ENCODE measurements around the gene AGRN.

The AGRN gene

GRCh38 chr1:1085911-1086841 lies 66.3 kb downstream of the AGRN start:
- Histone ChIP-seq H3K36me3 (ENCODE audit: control insufficient read depth in 5 of 5, insufficient read depth in 5 of 5, low read length in 5 of 5) (peaks cover 0 to 33% (median 0%) of the 10 kb centered on the region in 5 donors), H3K27ac (ENCODE audit: low read depth, low read length) (no peak overlapping the region), H3K9ac (ENCODE audit: low read length in 5 of 5) (no peak overlapping the region), H3K4me3 (ENCODE audit: low read depth in 1 of 5, low read length in 5 of 5) (no peak overlapping the region), H3K4me1 (ENCODE audit: control insufficient read depth in 5 of 5, insufficient read depth in 5 of 5, low read length in 5 of 5) (no peaks in the 10 kb centered on the region), H3K9me3 (ENCODE audit: control insufficient read depth in 5 of 5, low read length in 5 of 5) (no peaks in the 10 kb centered on the region), H3K27me3 (ENCODE audit: control insufficient read depth in 5 of 5, insufficient read depth in 4 of 5, low read length in 5 of 5) (no peaks in the 10 kb centered on the region)

GRCh38 chr1:1086911-1087341 lies 67.0 kb downstream of the AGRN start:
- H3K27me3 ChIP-seq (ENCODE audit: control insufficient read depth in 5 of 5, insufficient read depth in 4 of 5, low read length in 5 of 5), result no peaks in the 10 kb centered on the region
- H3K4me1 ChIP-seq (ENCODE audit: control insufficient read depth in 5 of 5, insufficient read depth in 5 of 5, low read length in 5 of 5), result no peaks in the 10 kb centered on the region
- H3K4me3 ChIP-seq (ENCODE audit: low read depth in 1 of 5, low read length in 5 of 5), result no peak overlapping the region
- H3K36me3 ChIP-seq (ENCODE audit: control insufficient read depth in 5 of 5, insufficient read depth in 5 of 5, low read length in 5 of 5), result peaks cover 0 to 33% (median 0%) of the 10 kb centered on the region in 5 donors
- no peaks in the 10 kb centered on the region for H3K9me3 ChIP-seq (ENCODE audit: control insufficient read depth in 5 of 5, low read length in 5 of 5)
- H3K9ac ChIP-seq (ENCODE audit: low read length in 5 of 5), result no peak overlapping the region
- no peak overlapping the region for H3K27ac ChIP-seq (ENCODE audit: low read depth, low read length)

DNA sequence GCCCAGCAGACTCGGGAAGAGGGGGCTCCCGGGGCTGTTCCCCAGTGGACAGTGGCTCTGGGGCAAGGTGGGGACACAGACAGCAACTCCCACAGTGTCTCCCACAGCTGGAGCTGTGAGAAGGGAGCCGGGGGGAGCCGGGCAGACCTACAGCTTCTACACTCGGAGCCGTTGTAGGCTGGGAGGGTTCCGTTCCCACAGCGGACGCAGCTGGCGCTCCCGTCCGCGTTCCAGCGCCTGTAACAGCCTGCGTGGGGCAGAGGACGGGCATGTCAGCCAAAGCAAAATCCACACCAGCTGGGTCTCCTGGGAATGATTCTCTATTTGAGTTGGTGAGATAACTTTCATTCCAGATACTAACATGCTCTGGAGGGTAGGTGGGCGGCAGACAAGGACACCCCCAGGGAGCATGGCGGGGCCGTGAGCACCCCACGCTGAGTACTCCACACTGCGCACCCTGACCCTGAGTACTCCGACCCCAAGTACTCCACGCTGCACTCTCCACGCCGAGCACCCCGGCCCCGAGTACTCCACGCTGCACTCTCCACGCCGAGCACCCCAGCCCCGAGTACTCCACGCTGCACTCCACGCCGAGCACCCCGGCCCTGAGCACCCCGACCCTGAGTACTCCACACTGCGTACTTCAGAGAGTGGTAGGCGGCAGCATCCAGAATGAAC lies 67.6 kb downstream of the AGRN start:
- no peaks in the 10 kb centered on the region for H3K9me3 ChIP-seq (ENCODE audit: control insufficient read depth in 5 of 5, low read length in 5 of 5)
- no peak overlapping the region for H3K4me3 ChIP-seq (ENCODE audit: low read depth in 1 of 5, low read length in 5 of 5)
- H3K27ac ChIP-seq (ENCODE audit: low read depth, low read length), result no peak overlapping the region
- peaks cover 0 to 29% (median 0%) of the 10 kb centered on the region in 5 donors for H3K36me3 ChIP-seq (ENCODE audit: control insufficient read depth in 5 of 5, insufficient read depth in 5 of 5, low read length in 5 of 5)
- H3K27me3 ChIP-seq (ENCODE audit: control insufficient read depth in 5 of 5, insufficient read depth in 4 of 5, low read length in 5 of 5), result no peaks in the 10 kb centered on the region
- no peaks in the 10 kb centered on the region for H3K4me1 ChIP-seq (ENCODE audit: control insufficient read depth in 5 of 5, insufficient read depth in 5 of 5, low read length in 5 of 5)
- no peak overlapping the region for H3K9ac ChIP-seq (ENCODE audit: low read length in 5 of 5)

- Histone ChIP-seq H3K27me3 (ENCODE audit: control insufficient read depth in 5 of 5, insufficient read depth in 4 of 5, low read length in 5 of 5) (no peaks in the 10 kb centered on the region), H3K4me1 (ENCODE audit: control insufficient read depth in 5 of 5, insufficient read depth in 5 of 5, low read length in 5 of 5) (no peaks in the 10 kb centered on the region), H3K4me3 (ENCODE audit: low read depth in 1 of 5, low read length in 5 of 5) (no peak overlapping the region), H3K36me3 (ENCODE audit: control insufficient read depth in 5 of 5, insufficient read depth in 5 of 5, low read length in 5 of 5) (peaks cover 0 to 21% (median 0%) of the 10 kb centered on the region in 5 donors), H3K9me3 (ENCODE audit: control insufficient read depth in 5 of 5, low read length in 5 of 5) (no peaks in the 10 kb centered on the region), H3K27ac (ENCODE audit: low read depth, low read length) (no peak overlapping the region), H3K9ac (ENCODE audit: low read length in 5 of 5) (no peak overlapping the region)
These were observed 68.3 kb downstream of the AGRN start for GRCh38 chr1:1088029-1088800.

- H3K4me1 ChIP-seq (ENCODE audit: control insufficient read depth in 5 of 5, insufficient read depth in 5 of 5, low read length in 5 of 5), result no peaks in the 10 kb centered on the region
- H3K9ac ChIP-seq (ENCODE audit: low read length in 5 of 5), result no peak overlapping the region
- no peaks in the 10 kb centered on the region for H3K9me3 ChIP-seq (ENCODE audit: control insufficient read depth in 5 of 5, low read length in 5 of 5)
- no peaks in the 10 kb centered on the region for H3K27me3 ChIP-seq (ENCODE audit: control insufficient read depth in 5 of 5, insufficient read depth in 4 of 5, low read length in 5 of 5)
- H3K27ac ChIP-seq (ENCODE audit: low read depth, low read length), result no peak overlapping the region
- H3K36me3 ChIP-seq (ENCODE audit: control insufficient read depth in 5 of 5, insufficient read depth in 5 of 5, low read length in 5 of 5), result peaks cover 0 to 13% (median 0%) of the 10 kb centered on the region in 5 donors
- H3K4me3 ChIP-seq (ENCODE audit: low read depth in 1 of 5, low read length in 5 of 5), result no peak overlapping the region
These were observed 69.1 kb downstream of the AGRN start for GRCh38 chr1:1088801-1089680.

DNA sequence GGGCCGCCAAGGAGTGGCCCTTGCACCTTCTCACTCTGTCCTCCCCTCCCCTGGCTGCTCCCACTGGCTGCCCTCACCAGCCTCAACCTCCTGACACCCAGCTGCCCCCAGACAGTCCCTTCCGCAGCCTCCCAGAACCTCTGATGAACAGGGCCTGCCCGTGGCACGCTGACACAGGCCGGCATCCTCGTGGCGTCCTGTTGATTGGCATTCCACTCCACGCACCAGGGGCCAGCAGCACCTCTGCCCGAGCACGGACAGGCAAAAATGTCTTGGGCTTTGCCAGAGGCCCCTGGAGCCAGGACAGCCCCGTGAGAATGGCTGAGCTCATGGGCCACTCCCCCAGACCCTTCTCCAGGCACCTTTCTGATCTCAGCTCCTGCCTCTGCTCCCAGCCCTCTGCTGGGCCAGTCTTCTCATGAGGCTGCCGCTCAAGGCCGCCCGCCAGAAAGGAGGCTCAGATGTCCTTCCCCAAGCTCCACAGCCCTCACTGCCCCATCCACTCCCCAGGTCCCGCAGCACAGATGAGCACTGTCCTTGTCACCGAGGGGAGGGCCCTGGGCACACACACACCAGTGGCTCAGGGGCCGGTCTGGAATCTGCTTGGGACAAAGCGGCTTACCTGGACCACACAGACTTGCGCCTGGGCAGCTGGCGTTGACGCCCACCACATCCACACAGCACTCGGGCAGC lies 70.0 kb downstream of the AGRN start:
- H3K4me3 ChIP-seq (ENCODE audit: low read depth in 1 of 5, low read length in 5 of 5), result no peak overlapping the region
- H3K27me3 ChIP-seq (ENCODE audit: control insufficient read depth in 5 of 5, insufficient read depth in 4 of 5, low read length in 5 of 5), result no peaks in the 10 kb centered on the region
- no peak overlapping the region for H3K27ac ChIP-seq (ENCODE audit: low read depth, low read length)
- H3K9me3 ChIP-seq (ENCODE audit: control insufficient read depth in 5 of 5, low read length in 5 of 5), result no peaks in the 10 kb centered on the region
- no peaks in the 10 kb centered on the region for H3K4me1 ChIP-seq (ENCODE audit: control insufficient read depth in 5 of 5, insufficient read depth in 5 of 5, low read length in 5 of 5)
- peaks cover 0 to 9% (median 0%) of the 10 kb centered on the region in 5 donors for H3K36me3 ChIP-seq (ENCODE audit: control insufficient read depth in 5 of 5, insufficient read depth in 5 of 5, low read length in 5 of 5)
- H3K9ac ChIP-seq (ENCODE audit: low read length in 5 of 5), result no peak overlapping the region

DNA sequence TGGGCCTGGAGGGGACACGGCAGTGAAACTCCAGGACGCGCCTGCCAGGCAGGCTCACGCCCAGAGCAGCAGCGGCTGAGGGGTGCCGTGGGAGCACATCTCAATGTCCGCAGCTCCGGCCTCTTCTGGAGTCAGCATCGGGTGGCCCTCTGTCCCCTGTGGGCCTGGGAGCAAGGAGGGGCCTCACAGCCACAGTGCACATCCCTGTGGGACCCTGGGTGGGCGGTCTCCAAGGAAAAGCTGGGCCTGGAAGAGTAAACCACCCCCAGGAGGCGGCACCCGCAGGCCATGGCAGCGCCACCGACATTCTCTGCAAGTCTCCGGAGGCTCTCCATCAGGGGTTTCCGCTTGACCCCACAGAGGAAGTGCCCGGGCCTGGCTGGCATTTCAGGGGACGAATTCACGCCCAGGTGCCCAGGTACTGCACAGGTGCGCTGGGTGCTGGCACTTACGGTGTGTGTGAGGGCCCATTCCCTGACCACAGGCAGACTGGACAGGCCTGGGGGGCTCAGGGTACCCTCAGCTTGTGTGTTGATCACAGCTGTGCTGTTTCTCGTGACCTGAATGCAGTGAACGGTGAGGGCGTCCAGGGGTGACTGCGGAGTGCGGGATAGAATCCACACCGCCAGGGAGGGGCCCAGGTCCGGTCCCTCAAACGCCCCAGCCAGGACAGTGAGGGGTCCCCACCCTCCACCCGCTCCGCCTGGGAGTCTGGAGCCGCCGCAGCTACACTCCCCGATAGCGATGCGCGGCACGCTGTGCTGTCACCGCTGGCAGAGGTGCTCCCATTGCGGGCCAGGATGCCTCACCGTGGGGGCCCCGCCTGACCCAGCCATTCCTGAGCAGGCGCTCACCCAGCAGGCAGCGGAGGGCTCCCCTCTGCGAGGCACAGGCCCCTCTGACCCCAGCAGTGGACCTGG lies 70.8 kb downstream of the AGRN start:
- no peaks in the 10 kb centered on the region for H3K27me3 ChIP-seq (ENCODE audit: control insufficient read depth in 5 of 5, insufficient read depth in 4 of 5, low read length in 5 of 5)
- H3K36me3 ChIP-seq (ENCODE audit: control insufficient read depth in 5 of 5, insufficient read depth in 5 of 5, low read length in 5 of 5), result peaks cover 0 to 9% (median 0%) of the 10 kb centered on the region in 5 donors
- H3K4me3 ChIP-seq (ENCODE audit: low read depth in 1 of 5, low read length in 5 of 5), result no peak overlapping the region
- no peak overlapping the region for H3K9ac ChIP-seq (ENCODE audit: low read length in 5 of 5)
- no peaks in the 10 kb centered on the region for H3K4me1 ChIP-seq (ENCODE audit: control insufficient read depth in 5 of 5, insufficient read depth in 5 of 5, low read length in 5 of 5)
- no peak overlapping the region for H3K27ac ChIP-seq (ENCODE audit: low read depth, low read length)
- H3K9me3 ChIP-seq (ENCODE audit: control insufficient read depth in 5 of 5, low read length in 5 of 5), result no peaks in the 10 kb centered on the region

- no peak overlapping the region for H3K27ac ChIP-seq (ENCODE audit: low read depth, low read length)
- H3K9ac ChIP-seq (ENCODE audit: low read length in 5 of 5), result no peak overlapping the region
- no peak overlapping the region for H3K4me3 ChIP-seq (ENCODE audit: low read depth in 1 of 5, low read length in 5 of 5)
- no peaks in the 10 kb centered on the region for H3K27me3 ChIP-seq (ENCODE audit: control insufficient read depth in 5 of 5, insufficient read depth in 4 of 5, low read length in 5 of 5)
- no peaks in the 10 kb centered on the region for H3K4me1 ChIP-seq (ENCODE audit: control insufficient read depth in 5 of 5, insufficient read depth in 5 of 5, low read length in 5 of 5)
- peaks cover 0 to 3% (median 0%) of the 10 kb centered on the region in 5 donors for H3K36me3 ChIP-seq (ENCODE audit: control insufficient read depth in 5 of 5, insufficient read depth in 5 of 5, low read length in 5 of 5)
- no peaks in the 10 kb centered on the region for H3K9me3 ChIP-seq (ENCODE audit: control insufficient read depth in 5 of 5, low read length in 5 of 5)
These were observed 71.6 kb downstream of the AGRN start for GRCh38 chr1:1091344-1092148.

All from subcutaneous abdominal adipose tissue (tissue), 5 donors.